Right lobe of liver (tissue), 4 donors: ENCODE measurements around the gene NFIB.

Experiments
- POLR2A ChIP-seq: fragments of 450-650 bp; IDR thresholded peaks from one replicate; pipeline ENCODE4 v1.6.1; 2017; ENCODE audit warnings: antibody characterized with exemption, mild to moderate bottlenecking
- TF ChIP-seq, protein P1 (sequence below), 4 donors: fragments of 200-600 bp in 3 of 4; fragments of 450-650 bp in 1 of 4; IDR thresholded peaks; one replicate each; pipeline versions ENCODE4 v1.5.1 to v1.8.0; 2016 to 2022; ENCODE audit warnings: antibody characterized with exemption in 4 of 4, mild to moderate bottlenecking in 2 of 4
- donor health status: DM: no; HTN: no; CAD: no.
- donor health status: DM: no; HTN: no; CAD: no.
- donor health status: DM: no; HTN: yes; CAD: no.

DNA sequence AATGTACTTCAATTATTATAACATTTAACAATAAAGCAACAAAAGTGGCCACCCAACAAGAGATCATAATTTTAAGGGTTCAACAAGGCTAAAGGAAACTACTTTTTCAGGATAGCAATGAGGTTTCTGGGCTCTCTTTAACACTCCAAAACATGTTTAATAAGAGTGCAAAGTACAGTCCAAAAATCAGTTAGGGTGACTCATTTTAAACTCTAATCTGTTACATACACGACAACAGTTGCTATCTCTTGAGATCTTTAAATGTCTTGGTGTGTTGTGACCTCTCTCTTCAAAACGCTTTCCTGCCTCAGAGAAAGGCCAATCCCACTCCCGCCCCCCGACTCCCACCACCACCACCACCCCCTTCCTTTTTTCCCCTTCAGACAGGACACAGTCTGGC, 11.5 kb downstream of the NFIB start:
- TF ChIP-seq, protein P1, sequence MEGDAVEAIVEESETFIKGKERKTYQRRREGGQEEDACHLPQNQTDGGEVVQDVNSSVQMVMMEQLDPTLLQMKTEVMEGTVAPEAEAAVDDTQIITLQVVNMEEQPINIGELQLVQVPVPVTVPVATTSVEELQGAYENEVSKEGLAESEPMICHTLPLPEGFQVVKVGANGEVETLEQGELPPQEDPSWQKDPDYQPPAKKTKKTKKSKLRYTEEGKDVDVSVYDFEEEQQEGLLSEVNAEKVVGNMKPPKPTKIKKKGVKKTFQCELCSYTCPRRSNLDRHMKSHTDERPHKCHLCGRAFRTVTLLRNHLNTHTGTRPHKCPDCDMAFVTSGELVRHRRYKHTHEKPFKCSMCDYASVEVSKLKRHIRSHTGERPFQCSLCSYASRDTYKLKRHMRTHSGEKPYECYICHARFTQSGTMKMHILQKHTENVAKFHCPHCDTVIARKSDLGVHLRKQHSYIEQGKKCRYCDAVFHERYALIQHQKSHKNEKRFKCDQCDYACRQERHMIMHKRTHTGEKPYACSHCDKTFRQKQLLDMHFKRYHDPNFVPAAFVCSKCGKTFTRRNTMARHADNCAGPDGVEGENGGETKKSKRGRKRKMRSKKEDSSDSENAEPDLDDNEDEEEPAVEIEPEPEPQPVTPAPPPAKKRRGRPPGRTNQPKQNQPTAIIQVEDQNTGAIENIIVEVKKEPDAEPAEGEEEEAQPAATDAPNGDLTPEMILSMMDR (IDR thresholded peaks at IDR 0.05) = no peak
- no peak for TF ChIP-seq POLR2A
